Muscle of arm (tissue), 12 donors: ENCODE measurements around the gene FBLN2. TPM values are rescaled to one million over a fixed set of nuclear protein-coding genes. Genes with fewer than 3 reads are reported as not detected.
"Not testable (repeated sequence)": the region's sequence is repeated elsewhere in the genome, so short reads cannot be mapped to it uniquely, and the experiment has no call there.

Experiments used
- DNase-seq: peaks from one replicate; pipeline ENCODE4 v3.0.0-alpha.2; 2013
- polyA plus RNA-seq, 12 donors: library from polyadenylated mRNA; unstranded; fragments of 120-200 nt; gene quantifications; one replicate each; pipeline ENCODE4 v1.2.1, GENCODE V29; 2013; ENCODE audit not compliant: insufficient read length in 12 of 12

FBLN2 gene
- polyA plus RNA-seq, 12 donors = 24.1 to 106 (median 44.3) TPM; not detected in 1

DNA sequence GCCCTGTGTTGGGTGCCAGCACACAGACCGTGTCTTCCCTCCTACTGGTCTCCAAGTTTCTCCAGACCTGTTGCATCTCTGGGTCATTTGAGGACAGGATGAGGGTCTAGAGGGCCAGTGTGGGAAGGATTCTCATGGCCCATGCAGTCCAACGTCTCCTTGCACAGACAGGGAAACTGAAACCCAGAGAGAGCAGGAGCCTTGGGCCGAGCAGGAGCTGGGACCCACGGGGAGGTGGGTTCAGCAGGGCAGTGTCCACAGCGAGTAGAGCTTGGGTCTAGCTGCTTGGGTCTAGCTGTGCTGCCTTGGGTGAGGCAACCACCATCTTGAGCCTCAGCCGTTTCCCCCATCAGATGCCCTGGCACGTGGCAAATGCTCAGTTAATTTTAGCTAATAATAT lies 36.5 kb upstream of the FBLN2 start:
- no peak for DNase-seq

DNA sequence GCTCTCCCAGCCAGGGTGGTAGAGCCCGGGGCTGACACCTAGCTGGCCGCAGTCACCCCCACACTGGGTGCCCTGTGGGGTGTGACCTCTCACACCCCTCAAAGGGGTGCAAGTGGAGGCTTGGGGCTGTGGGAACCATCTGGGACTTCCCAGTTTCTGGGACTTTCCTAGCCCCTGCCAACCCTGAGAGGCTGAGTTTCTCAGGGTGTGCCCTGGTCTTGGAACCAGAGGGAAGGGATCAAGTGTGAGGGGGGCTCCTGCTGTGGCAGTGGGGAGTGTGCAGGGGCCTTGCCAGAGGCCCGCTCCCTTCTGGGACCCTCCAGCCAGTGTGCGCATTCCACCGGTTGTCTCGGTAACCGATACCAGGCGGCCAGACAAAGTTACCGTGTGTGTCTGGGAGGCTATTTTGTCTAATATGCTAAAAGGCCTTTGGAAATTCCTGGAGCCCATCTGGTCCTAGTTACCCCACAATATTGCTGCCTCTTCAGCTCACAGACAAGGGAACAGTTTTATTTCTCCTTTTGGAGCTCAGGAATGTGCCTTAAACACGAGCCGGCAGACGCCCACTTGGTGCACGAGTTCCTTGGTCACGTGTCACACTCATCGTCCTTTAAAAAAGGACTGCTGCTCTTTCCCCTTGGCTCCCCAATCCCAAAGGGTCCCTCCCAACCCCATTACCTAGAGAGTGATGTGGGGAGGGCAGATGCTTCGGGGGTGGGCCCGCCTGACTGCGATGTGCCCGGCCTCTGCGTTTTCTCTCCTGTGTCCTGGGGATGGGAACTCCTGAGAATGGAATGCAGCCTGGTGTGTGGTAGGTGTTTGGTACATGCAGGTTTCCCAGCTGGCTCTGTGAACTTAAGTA lies 35.6 kb upstream of the FBLN2 start:
- DNase-seq = peak; percentile 52

DNA sequence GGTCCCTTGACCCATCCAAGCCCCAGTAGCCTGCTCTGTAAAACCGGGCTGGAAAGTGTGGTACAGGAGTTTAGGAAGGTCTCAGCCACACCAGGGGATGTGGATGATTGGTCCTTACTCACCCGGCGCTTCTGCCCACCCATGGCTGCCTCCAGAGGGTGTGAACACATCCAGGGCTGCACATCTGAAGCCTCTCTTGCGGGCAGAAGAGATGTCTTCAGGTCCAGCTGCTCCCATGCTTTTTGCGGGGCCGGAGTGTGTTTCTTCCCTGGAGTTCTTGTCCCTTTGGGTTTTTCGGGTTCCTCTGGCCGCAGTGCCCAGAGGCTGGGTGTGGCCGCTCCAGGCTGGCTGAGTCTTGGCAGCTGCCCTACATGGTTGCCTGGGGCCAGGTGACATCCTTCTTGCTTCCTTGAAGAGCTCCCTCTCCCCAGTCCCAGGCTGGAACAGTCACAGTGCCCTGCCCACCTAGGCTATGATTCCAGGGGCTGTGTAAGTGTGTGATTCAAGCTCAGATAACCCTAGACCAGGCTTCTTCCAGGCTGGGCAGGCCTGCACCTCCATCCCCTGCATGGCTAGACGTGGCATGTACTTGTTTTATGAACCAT lies 34.9 kb upstream of the FBLN2 start:
- no peak for DNase-seq

- DNase-seq = no peak
Measured at GRCh38 chr3:13514639-13515435, 34.1 kb upstream of the FBLN2 start.

DNA sequence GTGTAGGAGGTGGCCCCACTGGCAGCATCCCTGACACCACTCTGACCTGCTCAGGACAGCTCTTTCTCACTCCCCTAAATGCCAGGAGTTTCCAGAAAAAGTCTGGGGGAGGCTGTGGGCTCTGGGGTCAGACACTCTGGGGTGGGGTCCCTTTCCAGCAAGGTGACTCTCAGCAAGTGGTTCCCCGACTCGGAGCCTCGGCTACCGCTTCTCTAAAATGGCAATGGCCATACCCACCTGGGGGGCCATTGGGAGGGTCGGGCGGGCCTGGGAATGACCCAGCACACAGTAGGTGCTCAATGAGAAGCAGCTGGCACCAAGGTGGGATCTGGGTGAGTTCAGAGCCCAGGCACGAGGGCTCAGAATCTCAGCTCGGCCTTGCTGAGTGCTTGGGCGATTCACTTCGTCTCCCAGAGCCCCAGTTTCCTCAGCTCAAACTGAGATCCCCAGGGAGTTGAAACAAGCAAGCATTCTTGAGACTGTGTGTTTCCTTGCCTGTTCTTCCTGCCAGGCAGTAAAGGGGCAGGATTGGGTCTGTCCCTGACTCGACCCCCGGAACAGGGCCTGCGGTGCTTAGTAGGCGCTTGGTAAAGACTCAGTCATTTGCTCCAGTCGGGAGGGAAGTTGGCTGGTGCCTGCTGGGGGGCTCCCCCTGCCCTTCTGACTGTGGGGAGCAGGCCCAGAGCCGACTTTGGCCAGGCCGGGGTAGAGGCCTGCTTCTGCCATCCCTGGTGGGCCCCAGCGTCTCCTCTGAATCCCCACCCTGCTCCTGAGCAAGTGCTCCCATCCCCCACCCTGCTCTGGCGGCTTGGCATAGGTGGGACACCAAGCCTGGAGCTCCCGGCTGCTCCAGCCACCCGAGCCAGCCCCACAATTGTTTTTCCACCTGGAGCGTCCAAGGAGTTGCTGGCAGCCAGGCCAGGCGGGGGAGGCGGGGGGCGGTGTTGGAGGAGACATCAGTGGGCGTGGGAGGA lies 32.9 kb upstream of the FBLN2 start:
- DNase-seq = peak; percentile 66

DNA sequence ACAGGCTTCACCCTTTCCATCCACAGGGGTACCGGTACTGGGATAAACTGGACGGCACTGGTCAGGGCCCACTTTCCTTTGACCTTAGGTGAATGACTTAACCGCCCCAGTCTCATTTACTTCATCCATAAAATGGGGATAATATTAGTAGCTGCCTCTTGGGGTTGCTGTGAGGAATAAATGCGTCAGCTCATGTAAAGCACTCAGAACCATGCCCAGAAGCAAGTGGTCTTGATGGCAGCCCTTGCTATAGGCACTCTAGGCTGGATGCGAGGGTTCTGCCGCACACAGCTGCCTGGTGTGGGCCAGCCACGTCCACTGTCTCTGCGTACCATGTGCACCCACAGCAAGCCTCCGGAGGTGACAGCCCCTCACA lies 32.2 kb upstream of the FBLN2 start:
- no peak for DNase-seq

DNA sequence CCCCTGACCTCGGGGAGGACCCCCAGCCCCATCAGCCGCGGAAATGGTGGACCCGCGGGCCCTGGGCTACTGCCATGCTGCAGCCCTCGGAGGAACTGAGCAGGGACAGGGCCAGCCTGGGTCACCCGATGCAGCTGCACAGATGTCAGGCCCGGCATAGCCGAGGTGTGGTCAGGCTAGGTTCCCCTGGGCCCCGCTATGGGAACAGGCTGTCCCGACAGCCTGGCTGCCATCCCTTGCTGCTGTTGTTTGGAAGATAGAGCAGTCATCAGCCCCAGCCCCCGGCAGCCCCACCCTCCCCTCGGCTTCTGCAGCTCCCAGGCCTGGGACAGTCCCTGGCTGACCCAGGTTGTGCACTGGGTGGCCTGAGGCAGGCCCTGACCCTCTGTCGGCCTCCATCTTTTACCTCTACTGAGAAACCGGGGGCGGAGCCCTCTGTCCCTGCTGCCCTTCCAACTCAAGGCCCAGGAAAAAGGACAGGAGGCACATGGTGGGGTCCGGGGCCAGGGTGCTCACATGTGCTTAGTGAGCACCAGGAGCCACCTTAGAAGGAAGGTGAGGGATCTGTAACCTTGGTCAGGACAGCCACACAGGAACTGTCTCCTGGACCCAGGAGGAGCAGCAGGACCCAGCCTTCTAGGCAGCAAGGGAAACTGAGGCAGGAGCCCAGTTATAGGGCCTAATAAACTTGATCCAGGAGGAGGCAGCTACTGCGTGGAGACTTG lies 31.5 kb upstream of the FBLN2 start:
- DNase-seq = no peak

DNA sequence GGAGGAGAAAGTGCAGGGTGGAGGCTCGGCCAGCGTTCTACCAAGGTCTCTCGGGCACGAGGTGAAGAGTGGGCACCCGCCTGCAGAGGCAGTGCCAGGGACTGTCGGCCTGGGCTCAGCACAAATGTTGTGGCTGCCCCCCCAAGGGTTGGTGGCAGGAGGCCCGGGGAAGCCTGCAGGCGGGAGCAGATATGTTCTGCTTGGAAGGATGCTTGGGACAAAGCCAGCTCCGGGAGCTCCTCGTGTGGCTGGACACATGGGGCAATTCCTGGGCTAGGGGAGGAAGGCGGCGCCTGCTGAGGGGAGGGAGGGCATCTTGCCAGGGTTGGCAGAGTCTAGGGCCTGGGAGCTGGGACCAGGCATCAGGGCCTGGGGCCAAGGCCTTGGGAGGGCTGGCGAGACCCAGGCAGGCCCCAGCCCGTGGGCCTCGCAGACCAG lies 30.4 kb upstream of the FBLN2 start:
- peak; percentile 65 for DNase-seq

GRCh38 chr3:13519006-13519791 lies 29.7 kb upstream of the FBLN2 start:
- DNase-seq = no peak

- DNase-seq = no peak
Measured at GRCh38 chr3:13520326-13520880, 28.5 kb upstream of the FBLN2 start.

- DNase-seq = no peak
Measured at GRCh38 chr3:13521309-13521708, 27.6 kb upstream of the FBLN2 start.

DNA sequence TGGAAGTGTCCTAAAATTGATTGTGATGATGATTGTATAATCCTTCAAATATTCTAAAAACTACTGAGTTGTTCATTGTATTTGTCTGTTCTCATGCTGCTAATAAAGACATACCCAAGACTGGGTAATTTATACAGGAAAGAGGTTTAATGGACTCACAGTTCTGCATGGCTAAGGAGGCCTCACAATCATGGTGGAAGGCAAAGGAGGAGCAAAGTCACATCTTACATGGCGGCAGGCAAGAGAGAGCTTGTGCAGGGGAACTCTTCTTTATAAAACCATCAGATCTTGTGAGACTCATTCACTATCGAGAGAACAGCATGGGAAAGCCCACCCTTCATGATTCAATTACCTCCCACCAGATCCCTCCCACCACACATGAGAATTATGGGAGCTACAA lies 27.2 kb upstream of the FBLN2 start:
- not testable (repeated sequence) for DNase-seq

- DNase-seq = no peak
Measured at GRCh38 chr3:13522236-13522635, 26.7 kb upstream of the FBLN2 start.

DNA sequence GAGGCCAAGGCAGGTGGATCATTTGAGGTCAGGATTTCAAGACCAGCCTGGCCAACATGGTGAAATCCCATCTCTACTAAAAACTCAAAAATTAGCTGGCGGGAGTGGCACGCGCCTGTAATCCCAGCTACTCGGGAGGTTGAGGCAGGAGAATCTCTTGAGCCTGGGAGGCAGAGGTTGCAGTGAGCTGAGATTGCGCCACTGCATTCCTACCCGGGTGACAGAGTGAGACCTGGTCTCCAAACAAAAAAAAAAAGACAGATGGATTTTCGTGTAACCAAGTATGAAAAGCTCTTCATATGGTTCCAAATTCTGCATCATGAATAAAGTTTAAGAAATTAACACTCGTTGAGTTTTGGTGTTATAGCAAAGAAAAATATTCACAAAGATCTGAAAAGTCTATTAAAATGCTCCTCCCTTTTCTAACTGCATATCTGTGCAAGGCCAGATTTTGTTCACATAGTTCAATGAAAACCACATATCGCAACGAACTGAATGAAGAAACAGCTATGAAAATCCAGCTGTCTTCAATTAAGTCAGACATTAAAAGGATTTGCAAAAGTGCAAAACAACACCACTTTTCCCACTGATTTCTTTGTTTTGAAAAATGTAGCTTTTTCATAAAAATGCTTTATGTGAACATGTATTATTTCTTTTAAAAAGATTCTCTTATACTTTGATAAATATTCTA lies 23.8 kb upstream of the FBLN2 start:
- no peak for DNase-seq

- DNase-seq = no peak
Measured at GRCh38 chr3:13525827-13526625, 22.9 kb upstream of the FBLN2 start.

GRCh38 chr3:13526626-13526949 lies 22.3 kb upstream of the FBLN2 start:
- DNase-seq = no peak

GRCh38 chr3:13528217-13528867 lies 20.6 kb upstream of the FBLN2 start:
- DNase-seq = no peak
